Thoracic aorta (tissue), 2 donors: ENCODE data around the gene PRRT2. TPM values are rescaled to one million over a fixed set of nuclear protein-coding genes. Genes with fewer than 3 reads are reported as not detected.

Experiments used
- ATAC-seq: fragments of 150-250 bp; one replicate; pipeline ENCODE4 v1.8.0; 2017; ENCODE audit warnings: low read depth; ENCODE audit not compliant: insufficient number of reproducible peaks, low FRiP score
- DNase-seq: peaks from one replicate; pipeline ENCODE4 v3.0.0-alpha.2; 2020; ENCODE audit warnings: low spot score
- H3K27ac ChIP-seq, 2 donors: fragments of 200-600 bp; sonication (generic); 1 replicate in 1 of 2; 2 replicates in 1 of 2; pipeline ENCODE4 v1.5.1; 2016; ENCODE audit warnings: mild to moderate bottlenecking in 2 of 2, moderate library complexity in 2 of 2
- H3K27me3 ChIP-seq: fragments of 200-600 bp; sonication (generic); replicated peaks from 2 replicates; pipeline ENCODE4 v1.6.0; 2016; ENCODE audit warnings: mild to moderate bottlenecking; ENCODE audit not compliant: insufficient read depth
- H3K36me3 ChIP-seq: fragments of 200-600 bp; sonication (generic); one replicate; pipeline ENCODE4 v1.5.1; 2016
- H3K4me1 ChIP-seq, 2 donors: fragments of 200-600 bp; sonication (generic); 1 replicate in 1 of 2; 2 replicates in 1 of 2; pipeline versions ENCODE4 v1.5.1 to v1.6.0; 2016; ENCODE audit warnings: low read depth in 2 of 2, mild to moderate bottlenecking in 1 of 2; ENCODE audit not compliant: control insufficient read depth in 1 of 2
- H3K4me3 ChIP-seq: fragments of 200-600 bp; sonication (generic); 2 replicates; pipeline ENCODE4 v1.5.1; 2016; ENCODE audit warnings: mild to moderate bottlenecking
- H3K9me3 ChIP-seq: fragments of 200-600 bp; sonication (generic); 2 replicates; pipeline ENCODE4 v1.5.1; 2016
- CTCF ChIP-seq: fragments of 200-600 bp; sonication (generic); IDR thresholded peaks from one replicate; pipeline ENCODE4 v1.5.1; 2019; ENCODE audit warnings: antibody characterized with exemption
- total RNA-seq, 2 donors: library from RNA; depleted of rRNA; stranded (reverse); fragments of >200 nt; gene quantifications; one replicate each; pipeline versions ENCODE4 v1.1.0 to v1.2.3, GENCODE V29; 2016

Gene PRRT2
- total RNA-seq, 2 donors from 2014 or later = 39.4 to 40.8 TPM

- Histone ChIP-seq H3K4me1 (peaks cover 57 to 77% of the 10 kb centered on the region in 2 donors), H3K4me3 (peak overlapping the region; percentile 79), H3K9me3 (no peaks in the 10 kb centered on the region), H3K27ac (peak overlapping the region; percentile 92 to 96), H3K36me3 (peaks cover 9% of the 10 kb centered on the region), H3K27me3 (no peaks in the 10 kb centered on the region)
- DNase-seq = no peak
- no peak for ATAC-seq
- TF ChIP-seq CTCF = no peak
Observed at GRCh38 chr16:29812754-29813643, 1.0 kb downstream of the PRRT2 start.

- ATAC-seq (no peak), DNase-seq (no peak)
- Histone ChIP-seq H3K27me3 (no peaks in the 10 kb centered on the region), H3K27ac (peak overlapping the region; percentile 92 to 96), H3K4me3 (no peak overlapping the region), H3K4me1 (peaks cover 48 to 71% of the 10 kb centered on the region in 2 donors), H3K36me3 (peaks cover 3% of the 10 kb centered on the region), H3K9me3 (no peaks in the 10 kb centered on the region)
- TF ChIP-seq CTCF = no peak
Observed at GRCh38 chr16:29813644-29814562, 1.9 kb downstream of the PRRT2 start.

- Histone ChIP-seq H3K9me3 (no peaks in the 10 kb centered on the region), H3K36me3 (no peaks in the 10 kb centered on the region), H3K27me3 (no peaks in the 10 kb centered on the region), H3K27ac (peak overlapping the region; percentile 92 to 96), H3K4me3 (peak overlapping the region; percentile 95), H3K4me1 (peaks cover 43 to 71% of the 10 kb centered on the region in 2 donors)
- no peak for TF ChIP-seq CTCF
- DNase-seq = no peak
- no peak for ATAC-seq
Observed at GRCh38 chr16:29814592-29814991, 2.6 kb downstream of the PRRT2 start.

GRCh38 chr16:29815032-29815721 lies 3.2 kb downstream of the PRRT2 start:
- Histone ChIP-seq H3K36me3 (no peaks in the 10 kb centered on the region), H3K27ac (peak overlapping the region; percentile 92 to 96), H3K27me3 (no peaks in the 10 kb centered on the region), H3K4me3 (peak overlapping the region; percentile 95), H3K4me1 (peaks cover 48 to 71% of the 10 kb centered on the region in 2 donors), H3K9me3 (no peaks in the 10 kb centered on the region)
- TF ChIP-seq CTCF = no peak
- DNase-seq = no peak
- ATAC-seq = no peak
